HG03378 (cell line): ENCODE results near the gene GGA3.
"Not testable (repeated sequence)": the region's sequence is repeated elsewhere in the genome, so short reads cannot be mapped to it uniquely, and the experiment has no call there.

Source experiments
- ATAC-seq: cut with Tn5 transposase; IDR thresholded peaks from one replicate; pipeline ENCODE4 v1.9.1; 2021; ENCODE audit warnings: mild to moderate bottlenecking, moderate library complexity; ENCODE audit not compliant: unreplicated experiment

Gene GGA3

GRCh38 chr17:75228305-75228704 lies 33.1 kb downstream of the GGA3 start:
- no peak for ATAC-seq

DNA sequence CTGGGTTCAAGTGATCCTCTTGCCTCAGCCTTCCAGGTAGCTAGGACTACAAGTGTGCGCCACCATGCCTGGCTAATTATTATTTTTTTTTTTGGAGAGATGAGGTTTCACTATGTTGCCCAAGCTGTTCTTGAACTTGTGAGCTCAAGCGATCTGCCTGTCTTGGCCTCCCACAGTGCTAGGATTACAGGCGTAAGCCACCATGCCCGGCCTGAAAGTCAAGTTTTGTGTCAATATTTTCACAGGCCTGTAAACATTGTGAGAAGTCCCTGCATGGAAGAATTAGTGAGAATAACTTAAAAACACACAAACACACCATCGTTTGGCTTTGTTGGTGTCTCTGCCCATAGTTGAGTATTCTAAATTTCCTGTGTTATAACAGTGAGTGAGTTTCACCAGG lies 33.7 kb downstream of the GGA3 start:
- ATAC-seq = no peak

GRCh38 chr17:75225016-75225415 lies 36.4 kb downstream of the GGA3 start:
- ATAC-seq = no peak

- ATAC-seq = no peak
Observed at GRCh38 chr17:75219815-75220214, 41.6 kb downstream of the GGA3 start.

GRCh38 chr17:75218131-75218530 lies 43.3 kb downstream of the GGA3 start:
- no peak for ATAC-seq

- ATAC-seq = no peak
Observed at GRCh38 chr17:75209061-75209460, 52.3 kb downstream of the GGA3 start.

GRCh38 chr17:75208161-75208560 lies 53.2 kb downstream of the GGA3 start:
- no peak for ATAC-seq

- no peak for ATAC-seq
Observed at GRCh38 chr17:75207760-75208159, 53.6 kb downstream of the GGA3 start.

DNA sequence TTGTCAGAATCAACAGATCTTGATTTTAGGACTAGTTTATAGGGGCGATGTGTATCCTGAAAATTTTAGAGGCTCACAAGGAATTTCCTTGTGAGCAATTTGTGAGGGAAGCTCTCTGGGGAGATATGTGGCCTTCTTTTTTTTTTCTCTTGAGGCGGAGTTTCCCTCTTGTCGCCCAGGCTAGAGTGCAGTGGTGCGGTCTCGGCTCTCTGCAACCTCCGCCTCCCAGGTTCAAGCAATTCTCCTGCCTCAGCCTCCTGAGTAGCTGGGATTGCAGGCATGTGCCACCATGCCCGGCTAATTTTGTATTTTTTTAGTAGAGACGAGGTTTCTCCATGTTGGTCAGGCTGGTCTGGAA lies 54.4 kb downstream of the GGA3 start:
- ATAC-seq = not testable (repeated sequence)

DNA sequence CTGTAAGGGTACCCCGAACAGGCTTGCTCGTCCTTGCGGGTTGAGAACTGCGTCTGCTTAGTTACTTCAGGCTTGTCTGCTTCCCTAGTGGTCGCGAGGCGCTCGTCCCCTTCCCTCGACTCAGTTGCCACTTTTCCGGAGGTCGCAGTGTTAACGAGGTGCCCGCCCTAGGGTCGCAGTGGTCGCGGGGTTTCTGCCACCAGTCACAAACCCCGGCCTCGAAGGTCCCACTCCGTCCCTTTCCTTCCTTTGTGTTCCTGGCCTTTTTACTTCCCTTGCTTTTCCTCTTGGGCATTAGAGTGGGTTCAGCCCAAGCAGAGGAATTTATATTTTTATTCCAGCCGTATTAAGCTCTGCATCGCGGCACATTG lies 55.6 kb downstream of the GGA3 start:
- ATAC-seq = no peak

GRCh38 chr17:75205037-75205792 lies 56.2 kb downstream of the GGA3 start, which contains the start of gene NUP85:
Gene NUP85 (plus strand): TSS chr17:75205679. CDS start chr17:75205762, 83 bp downstream.
- no peak for ATAC-seq

GRCh38 chr17:75199886-75200618 lies 61.4 kb downstream of the GGA3 start:
- no peak for ATAC-seq

DNA sequence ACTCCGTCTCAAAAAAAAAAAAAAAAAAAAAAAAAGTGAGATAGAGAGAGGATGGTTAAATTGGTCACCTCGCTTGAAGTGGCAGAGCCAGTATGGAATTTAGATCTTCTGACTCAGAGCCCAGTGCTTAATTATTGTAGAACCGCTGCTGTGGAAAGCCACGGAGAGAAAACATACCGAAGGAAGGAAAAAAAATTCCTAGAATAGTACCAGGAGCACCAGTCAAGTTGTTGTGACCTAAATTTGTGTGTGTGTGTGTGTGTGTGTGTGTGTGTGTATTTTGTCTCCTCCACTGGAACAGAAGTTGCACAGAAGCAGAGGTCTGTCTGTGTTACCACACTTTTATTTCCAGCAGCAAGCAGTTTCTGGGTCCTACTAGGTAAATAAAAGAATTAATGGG lies 66.5 kb downstream of the GGA3 start:
- ATAC-seq = no peak

DNA sequence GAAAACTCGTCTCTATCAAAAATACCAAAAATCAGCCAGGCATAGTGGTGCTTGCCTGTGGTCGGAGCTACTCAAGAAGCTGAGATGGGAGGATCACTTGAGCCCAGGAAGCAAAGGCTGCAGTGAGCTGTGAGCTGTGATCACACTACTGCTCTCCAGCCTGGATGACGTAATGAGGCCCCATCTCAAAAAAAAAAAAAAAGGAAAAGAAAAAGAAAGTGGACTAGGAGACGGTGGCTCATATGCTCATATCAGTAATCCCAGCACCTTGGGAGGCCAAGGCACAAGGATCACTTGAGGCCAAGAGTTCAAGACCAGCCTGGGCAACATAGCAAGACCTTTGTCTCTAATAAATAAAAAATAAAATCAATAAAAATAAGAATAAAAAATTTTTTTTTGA lies 69.8 kb downstream of the GGA3 start:
- no peak for ATAC-seq

DNA sequence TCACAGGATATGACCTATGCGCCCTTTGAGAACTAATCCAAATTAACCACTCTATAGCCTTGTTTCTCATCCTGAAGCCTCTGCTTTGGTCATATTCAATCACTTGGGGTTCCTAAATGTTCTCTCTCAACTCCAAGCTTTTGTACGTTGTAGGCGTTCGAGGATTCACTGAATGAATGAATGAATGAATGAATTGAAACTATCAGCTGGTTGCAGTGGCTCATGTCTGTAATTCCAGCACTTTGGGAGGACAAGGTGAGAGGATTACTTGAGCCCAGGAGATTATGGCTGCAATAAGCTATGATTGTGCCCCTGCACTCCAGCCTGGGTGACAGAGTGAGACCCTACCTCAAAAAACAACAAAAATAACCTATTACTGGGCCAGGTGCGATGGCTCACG lies 72.8 kb downstream of the GGA3 start:
- no peak for ATAC-seq
